ENCODE measurements around the gene CCDC57.

Gene CCDC57

GRCh38 chr17:82101767-82102679 lies 110.6 kb downstream of the CCDC57 start:
- DNase-seq, result peak; percentile 46

- no peak for DNase-seq
Observed at GRCh38 chr17:82101301-82101715, 111.3 kb downstream of the CCDC57 start.

- no peak for DNase-seq
Observed at GRCh38 chr17:82100502-82101298, 111.9 kb downstream of the CCDC57 start.

GRCh38 chr17:82098939-82099763 lies 113.5 kb downstream of the CCDC57 start:
- DNase-seq, result no peak

DNA sequence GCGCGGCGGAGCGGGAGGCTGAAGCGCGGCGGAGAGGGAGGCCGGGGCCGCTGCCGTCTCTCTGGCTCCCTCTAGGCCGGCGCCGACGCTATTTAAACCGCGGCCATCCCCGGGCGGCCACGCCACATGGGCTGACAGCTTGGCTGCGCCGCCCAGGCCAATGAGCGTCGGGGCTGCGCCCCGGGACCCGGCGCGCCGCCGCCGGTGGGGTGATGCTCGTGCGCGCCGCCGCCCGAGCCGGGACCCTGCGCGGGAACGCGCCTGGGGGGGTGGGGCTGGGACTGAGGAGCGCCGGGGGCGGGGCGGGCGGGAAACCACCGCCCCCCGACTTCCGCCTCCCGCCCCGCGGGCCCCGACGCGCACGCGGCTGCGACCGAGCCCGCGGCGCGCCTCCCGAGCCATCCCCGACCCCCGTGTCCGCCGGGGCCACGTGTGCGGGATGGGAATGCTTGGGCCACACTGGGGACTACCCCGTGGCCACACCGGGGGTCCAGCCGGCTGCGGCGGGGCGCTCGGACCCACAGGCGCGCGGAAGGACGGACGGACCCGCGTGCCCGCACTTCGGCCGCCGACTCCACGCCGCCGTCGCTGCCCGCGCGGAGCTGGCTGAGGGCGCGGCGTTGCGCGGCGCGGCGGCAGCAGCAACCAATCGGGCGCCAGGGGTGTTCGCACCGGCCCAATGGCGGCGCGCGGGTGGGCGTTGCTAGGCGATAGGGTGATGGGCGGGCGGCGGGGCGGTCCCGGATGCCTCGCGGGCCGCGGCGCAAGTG lies 114.3 kb downstream of the CCDC57 start, which contains the start of gene FASN:
Gene FASN, minus strand, starts transcription at position 68 of the 770 bp plus-strand sequence. CDS start 1,791 bp downstream, outside the sequence.
- DNase-seq, result peak; percentile 90

DNA sequence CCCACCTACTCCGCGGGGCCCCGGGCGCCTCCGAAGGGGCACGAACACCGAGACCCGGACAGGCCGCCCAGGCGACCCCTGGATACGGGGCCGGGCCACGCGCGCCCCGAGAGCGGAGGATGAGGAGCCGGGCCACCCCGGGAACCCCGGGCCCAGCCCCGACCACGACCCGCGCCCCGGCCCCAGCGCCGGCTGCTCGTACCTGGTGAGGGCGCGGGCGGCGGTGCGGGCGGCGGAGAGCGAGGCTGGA lies 114.8 kb downstream of the CCDC57 start:
- DNase-seq, result no peak

DNA sequence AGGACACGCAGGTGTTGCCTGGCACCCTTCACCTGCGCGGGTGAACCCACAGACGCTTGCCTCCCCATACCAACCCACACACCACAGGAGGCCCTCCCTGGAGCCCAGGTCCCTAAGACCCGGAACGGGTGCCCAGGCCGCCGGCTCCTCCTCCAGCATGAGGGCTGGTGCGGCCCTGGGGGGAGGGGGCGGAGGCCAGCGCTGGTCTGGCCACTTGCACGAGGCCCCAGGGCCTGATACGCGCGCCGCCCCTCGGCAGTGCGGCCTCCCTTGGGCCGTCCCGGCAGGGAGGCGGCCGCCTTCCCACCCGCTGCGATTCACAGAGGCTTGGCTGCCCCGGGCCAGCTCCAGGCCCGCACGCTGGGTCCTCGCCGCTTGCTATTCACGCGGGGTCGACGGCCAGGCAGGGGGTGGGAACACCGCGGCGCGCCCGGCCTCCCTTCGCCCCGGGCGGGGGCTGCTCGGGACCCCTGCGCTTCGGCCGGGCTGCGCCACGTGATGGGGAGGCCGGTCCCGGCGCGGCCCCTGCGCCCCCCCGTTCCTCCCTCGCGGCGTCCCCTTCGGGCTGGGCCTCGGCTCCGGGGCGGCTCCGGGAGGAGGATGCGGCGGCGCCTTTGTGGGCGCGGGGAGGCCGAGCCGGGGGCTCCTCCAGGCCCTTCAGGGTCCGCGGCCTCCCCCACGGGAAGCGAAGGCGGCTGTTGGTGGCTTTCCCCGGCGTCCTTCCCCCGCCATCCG lies 115.3 kb downstream of the CCDC57 start:
- no peak for DNase-seq

GRCh38 chr17:82096709-82097183 lies 115.9 kb downstream of the CCDC57 start:
- DNase-seq, result no peak

GRCh38 chr17:82095777-82096708 lies 116.6 kb downstream of the CCDC57 start:
- no peak for DNase-seq

DNA sequence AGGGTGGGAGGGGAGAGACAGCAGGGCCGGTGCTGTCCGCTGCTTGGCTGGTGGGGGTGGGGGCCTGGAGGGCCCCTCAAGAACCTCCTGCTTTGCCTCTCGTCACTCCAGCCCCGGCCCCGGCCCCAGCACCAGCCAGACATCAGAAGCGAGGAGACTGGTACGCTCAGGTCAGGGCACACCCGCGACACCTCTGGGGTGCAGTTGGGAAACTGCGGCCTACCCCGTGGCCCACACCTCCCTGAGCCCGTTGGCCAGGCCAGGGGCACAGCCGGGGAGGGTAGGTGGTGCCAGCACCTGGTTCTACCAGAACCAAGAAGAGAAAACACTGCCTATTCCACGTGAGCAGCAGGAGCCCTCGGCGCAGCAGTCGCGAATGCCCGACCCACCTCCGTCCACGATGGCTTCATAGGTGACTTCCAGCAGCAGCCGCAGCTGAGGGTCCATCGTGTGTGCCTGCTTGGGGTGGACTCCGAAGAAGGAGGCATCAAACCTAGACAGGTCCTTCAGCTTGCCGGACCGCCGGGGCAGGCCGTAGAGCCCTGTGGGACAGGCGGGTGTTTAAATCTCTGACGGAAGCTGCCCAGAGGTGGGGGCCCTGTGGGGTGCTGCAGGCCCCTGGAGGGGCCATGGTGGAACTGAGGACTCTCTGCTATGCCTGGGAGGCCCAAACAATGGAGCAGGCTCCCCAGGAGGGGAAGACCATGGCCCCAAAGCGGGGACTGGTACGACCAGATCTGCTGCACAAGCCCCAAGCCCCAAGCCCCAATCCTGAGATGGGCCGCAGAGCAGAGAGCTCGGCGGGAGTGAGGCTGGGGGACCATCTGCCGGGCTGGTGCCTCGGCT lies 117.5 kb downstream of the CCDC57 start:
- DNase-seq, result no peak

DNA sequence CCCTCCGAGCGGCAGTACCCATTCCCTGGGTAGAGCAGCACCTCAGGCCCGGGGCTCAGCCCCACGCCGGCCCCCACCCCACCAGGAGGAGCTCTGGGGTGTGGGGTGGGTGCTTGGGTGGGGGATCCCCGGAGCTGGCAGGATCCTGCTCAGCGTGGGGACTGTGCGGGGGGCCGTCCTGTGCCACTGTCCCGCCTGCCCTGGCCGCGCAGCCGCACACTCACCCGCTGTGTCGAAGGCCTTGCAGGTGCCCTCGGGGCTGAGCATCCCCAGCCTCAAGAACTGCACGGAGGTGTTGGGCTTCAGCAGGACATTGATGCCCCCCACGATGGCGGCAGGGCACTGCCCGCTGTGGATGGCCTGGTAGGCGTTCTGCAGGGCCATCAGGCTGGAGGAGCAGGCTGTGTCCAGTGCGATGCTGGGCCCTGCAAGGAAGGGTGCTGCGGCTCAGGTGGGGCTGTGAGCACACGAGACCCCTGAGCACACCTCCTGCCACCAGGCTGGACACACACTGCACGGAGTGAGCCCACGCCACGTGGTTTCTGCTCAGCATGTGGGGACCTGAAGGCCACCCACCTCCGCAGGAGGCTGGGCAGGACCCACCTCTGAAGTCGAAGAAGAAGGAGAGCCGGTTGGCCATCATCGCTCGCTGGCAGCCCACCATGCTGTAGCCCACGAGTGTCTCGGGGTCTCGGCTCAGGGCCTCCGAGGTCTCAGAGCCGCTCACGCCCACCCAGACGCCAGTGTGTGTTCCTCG lies 119.5 kb downstream of the CCDC57 start:
- no peak for DNase-seq

DNA sequence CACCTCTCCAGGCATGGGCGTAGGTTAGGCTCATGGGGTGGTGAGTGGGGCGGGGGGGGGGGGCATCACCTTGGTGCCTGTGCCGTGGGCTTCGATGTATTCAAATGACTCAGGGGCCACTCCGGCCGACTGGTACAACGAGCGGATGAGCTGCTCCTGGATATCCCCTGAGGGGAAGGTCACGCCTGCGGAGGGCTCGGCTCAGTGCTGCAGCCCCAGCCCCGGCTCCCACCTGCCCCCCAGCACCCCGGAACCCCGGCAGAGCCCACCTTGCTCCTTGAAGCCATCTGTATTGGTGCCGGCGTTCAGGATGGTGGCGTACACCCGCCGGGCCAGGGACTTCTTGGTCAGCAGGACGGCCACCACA lies 120.0 kb downstream of the CCDC57 start:
- DNase-seq, result no peak

DNA sequence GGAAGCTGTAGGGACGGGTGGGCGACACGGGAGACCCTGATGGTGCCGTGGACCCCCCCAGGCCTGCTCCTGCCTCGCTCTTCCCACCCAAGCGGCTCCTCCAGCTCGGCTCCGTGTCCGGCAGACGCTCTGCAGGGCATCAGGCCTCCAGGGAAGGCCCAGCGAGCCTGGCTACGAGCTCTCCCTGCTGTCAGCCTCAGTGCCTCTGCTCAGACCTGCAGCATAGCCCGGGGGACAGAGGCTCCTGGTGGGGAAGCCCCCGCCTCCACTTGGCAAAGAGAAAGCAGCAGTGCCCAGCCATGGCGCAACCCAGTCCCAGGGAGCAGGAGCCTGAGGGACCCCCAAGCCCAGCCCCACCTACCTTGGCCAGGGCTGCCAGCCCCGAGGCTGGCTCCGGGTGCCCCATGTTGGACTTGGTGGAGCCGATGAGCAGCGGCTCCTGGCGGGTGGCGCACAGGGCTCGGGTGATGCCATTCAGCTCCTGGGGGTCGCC lies 120.5 kb downstream of the CCDC57 start:
- no peak for DNase-seq

DNA sequence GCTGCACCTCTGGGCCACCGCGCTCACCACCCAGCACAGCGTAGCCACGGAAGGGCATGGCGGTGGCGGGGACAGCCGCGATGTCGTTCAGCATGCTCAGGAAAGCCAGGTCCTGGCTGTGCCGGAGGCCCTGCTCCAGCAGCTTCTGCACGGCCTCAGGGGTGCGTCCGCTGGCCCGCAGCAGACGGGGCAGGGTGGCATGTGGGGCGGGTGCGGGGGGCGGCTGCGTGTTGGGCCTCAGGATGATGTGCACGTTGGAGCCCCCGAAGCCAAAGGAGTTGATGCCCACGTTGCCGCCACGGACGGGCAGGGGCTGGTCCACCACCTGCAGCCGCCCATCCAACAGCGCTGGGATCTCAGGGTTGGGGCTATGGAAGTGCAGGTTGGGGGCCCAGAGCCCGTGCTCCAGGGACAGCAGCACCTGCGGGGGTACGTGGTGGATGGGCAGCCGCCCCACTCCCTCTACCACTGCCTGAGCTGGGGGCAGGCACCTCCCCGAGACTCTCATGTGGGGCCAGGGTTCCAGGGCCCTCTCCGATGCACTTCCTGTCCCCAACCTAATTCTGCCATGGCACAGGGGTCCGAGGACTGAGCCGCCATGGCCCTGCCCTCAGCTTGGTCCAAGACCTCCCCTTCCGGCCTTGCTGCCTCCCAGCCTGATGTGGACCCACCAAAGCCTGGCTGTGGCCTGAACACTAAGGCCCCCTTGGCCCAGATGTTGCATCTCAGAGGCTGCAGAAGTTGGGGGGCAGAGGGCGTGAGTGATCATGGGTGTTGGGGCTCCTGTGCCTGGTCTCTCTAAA lies 121.2 kb downstream of the CCDC57 start:
- DNase-seq, result no peak

DNA sequence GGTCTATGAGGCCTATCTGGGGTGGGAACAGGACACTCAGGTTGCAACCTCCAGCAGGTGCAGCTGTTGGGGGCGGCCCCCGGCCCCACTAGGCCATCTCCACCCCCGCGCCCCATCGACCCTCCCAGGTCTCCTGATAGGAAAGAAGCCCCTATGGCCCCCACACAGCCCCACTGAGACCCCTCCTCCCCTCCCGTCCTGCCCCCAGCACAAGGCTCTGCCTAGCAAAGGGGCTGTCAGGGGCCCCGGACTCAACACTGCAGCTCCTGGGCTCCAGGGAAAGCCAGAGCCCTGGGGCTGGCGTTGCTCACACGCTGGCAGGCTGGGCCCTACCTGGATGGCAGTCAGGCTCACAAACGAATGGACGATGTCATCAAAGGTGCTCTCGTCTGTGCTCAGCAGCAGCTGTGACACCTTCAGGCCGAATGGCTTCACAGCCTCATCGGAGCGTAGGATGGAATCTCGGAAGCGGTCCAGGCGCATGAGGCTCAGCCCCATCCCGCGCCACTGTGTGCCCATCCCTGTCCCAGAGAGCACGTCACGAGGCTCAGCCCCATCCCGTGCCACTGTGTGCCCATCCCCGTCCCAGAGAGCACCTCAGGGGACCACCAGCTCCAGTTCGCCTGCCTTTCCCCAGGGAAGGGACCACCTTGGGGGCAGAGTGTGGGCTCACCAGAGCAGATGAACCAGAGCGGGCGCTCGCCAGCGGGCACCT lies 121.9 kb downstream of the CCDC57 start:
- no peak for DNase-seq

DNA sequence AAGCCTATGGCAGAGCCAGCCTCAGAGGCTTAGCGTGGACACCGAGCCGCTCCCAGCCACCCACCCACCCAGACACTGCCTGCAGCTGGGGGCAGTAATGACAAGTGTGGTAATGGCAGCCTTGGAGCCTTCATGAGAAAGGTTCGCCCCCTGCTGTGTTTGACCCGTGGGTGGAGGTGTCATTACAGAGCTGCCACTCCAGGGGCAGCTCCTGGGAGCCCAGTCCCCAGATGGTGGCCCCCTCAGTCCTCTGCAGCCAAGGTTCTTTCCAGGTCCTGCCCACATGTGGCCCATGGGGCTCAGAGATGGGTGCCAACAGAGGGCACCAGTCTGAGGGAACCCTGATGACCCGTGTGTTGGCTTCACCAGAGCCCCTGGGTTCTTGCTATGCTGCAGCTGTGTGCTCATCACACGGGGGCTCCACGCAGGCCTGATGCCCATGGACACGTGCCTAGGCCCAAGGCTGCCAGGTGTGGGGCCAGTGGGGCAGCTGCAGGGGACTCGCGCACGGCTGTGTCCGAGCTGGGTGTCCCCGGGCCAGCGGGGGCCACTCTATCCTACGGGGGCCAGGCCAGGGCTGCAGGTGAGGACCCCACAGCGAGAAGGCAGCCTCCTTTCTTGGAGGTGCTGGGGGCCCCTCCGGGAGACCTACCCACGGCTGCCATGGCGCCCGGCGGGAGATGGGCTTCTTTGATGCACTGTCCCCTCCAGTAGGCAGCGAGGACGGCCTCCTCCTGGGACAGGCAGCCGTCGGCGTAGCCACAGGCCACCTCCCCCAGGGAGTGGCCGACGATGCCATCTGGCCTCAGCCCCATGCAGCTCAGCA lies 122.7 kb downstream of the CCDC57 start:
- no peak for DNase-seq
